Ishikawa (cell line): ENCODE measurements around the gene MOB2.

Source experiments
- EP300 ChIP-seq: IDR thresholded peaks from 2 replicates; pipeline ENCODE4 v1.6.1; 2012; ENCODE audit warnings: borderline replicate concordance
- MAX ChIP-seq: IDR thresholded peaks from 2 replicates; pipeline ENCODE4 v1.6.1; 2012
- RAD21 ChIP-seq: IDR thresholded peaks from 2 replicates; pipeline ENCODE4 v1.6.1; 2012; ENCODE audit warnings: low read depth
- REST ChIP-seq: IDR thresholded peaks from 2 replicates; pipeline ENCODE4 v1.6.1; 2012; ENCODE audit warnings: low read depth, mild to moderate bottlenecking
- TCF12 ChIP-seq: IDR thresholded peaks from 2 replicates; pipeline ENCODE4 v1.6.1; 2012; ENCODE audit warnings: low read depth
- USF1 ChIP-seq: IDR thresholded peaks from 2 replicates; pipeline ENCODE4 v1.6.1; 2012
- YY1 ChIP-seq: IDR thresholded peaks from 2 replicates; pipeline ENCODE4 v1.6.1; 2012; ENCODE audit warnings: low read depth

GRCh38 chr11:1435820-1436467 is 50.6 kb downstream of the MOB2 start:
- TF ChIP-seq TCF12 (no peak), EP300 (no peak), YY1 (no peak), RAD21 (peak; percentile 28; the same call in 1 of the 2 replicates), MAX (no peak; the same call in 1 of the 2 replicates), USF1 (no peak), REST (peak; percentile 82)
